AG04450 (cell line): ENCODE data around the gene GPR37. TPM values are rescaled to one million over a fixed set of nuclear protein-coding genes. Genes with fewer than 3 reads are reported as not detected.

Experiments
- CTCF ChIA-PET: fragments of 300-600, 350-600 bp; formaldehyde crosslinking; extraction: SDS; loops from one replicate; lab custom pipeline; 2022; ENCODE audit warnings: antibody characterized with exemption, inconsistent platforms; lab: Charles Lee
- POLR2A ChIA-PET: fragments of 350-600 bp; formaldehyde crosslinking; extraction: SDS; loops from one replicate; lab custom pipeline; 2021; ENCODE audit warnings: antibody characterized with exemption, inconsistent platforms; lab: Yijun Ruan, JAX
- DNase-seq: peaks from one replicate; pipeline ENCODE4 v3.0.0-alpha.2; 2011; ENCODE audit warnings: low read depth, low spot score
- H3K27ac ChIP-seq: one replicate; pipeline ENCODE4 v1.5.1; 2012; ENCODE audit warnings: low read depth, low read length, control low read depth
- H3K27me3 ChIP-seq: one replicate; pipeline ENCODE4 v1.6.0; 2012; ENCODE audit warnings: low read length; ENCODE audit not compliant: control insufficient read depth, insufficient read depth
- H3K4me3 ChIP-seq: 2 replicates; pipeline ENCODE4 v1.5.1; 2011; ENCODE audit warnings: mild to moderate bottlenecking, low read depth, low read length, control low read depth
- H3K9me3 ChIP-seq: 2 replicates; pipeline ENCODE4 v1.5.1; 2012; ENCODE audit warnings: low read length; ENCODE audit not compliant: control insufficient read depth, insufficient read depth
- CTCF ChIP-seq: IDR thresholded peaks from 2 replicates; pipeline ENCODE4 v1.5.1; 2011; ENCODE audit warnings: low read depth, low read length, control low read depth, inconsistent platforms
- polyA plus RNA-seq: library from polyadenylated mRNA; depleted of rRNA; stranded (reverse); fragments of >200 nt; gene quantifications from 2 replicates; pipeline ENCODE4 v1.2.3, GENCODE V29; 2011

GPR37 gene
- polyA plus RNA-seq, 1 experiment, result 5.5 TPM

DNA sequence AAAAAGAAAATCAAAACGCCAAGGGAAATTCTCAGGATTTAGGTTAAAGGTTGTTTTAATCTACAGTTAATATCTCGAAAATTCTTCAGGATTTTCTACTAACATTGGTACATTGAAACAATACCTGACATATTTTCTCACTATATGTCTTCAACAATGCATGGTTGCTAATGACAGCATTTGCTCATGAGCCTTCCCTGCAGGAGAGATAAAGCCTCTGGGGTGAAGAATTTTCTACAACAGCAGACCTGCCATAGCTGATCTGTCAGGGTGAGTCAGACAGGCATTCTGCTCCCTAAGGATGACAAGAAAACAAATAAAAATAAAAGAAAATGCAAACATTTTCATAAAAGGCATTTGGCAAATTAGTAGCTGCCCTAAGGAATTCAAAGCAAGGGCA is 11.7 kb upstream of the GPR37 start:
- H3K27ac ChIP-seq, result no peak overlapping the region
- ChIA-PET CTCF (interaction anchor here (0.5 to 2.3 kb wide), 8 partner anchors 8 to 622 kb away, joined by 3 to 14 read pairs (median 6); partner anchors contain the start of gene GPR37), POLR2A (no interaction called here)
- no peaks in the 10 kb centered on the region for H3K27me3 ChIP-seq
- H3K9me3 ChIP-seq, result no peaks in the 10 kb centered on the region
- no peak overlapping the region for H3K4me3 ChIP-seq
- no peak for DNase-seq
- no peak for TF ChIP-seq CTCF

- POLR2A ChIA-PET, result no interaction called here
- Histone ChIP-seq H3K27ac (no peak overlapping the region), H3K4me3 (no peak overlapping the region), H3K27me3 (no peaks in the 10 kb centered on the region), H3K9me3 (no peaks in the 10 kb centered on the region)
- DNase-seq, result no peak
- CTCF ChIA-PET, result interaction anchor here (0.8 to 2.3 kb wide), 4 partner anchors 8 to 621 kb away, joined by 3 to 14 read pairs (median 8); partner anchors contain the start of gene GPR37
- no peak for TF ChIP-seq CTCF
These were observed 10.6 kb upstream of the GPR37 start for GRCh38 chr7:124776153-124776552.

GRCh38 chr7:124775422-124775821 is 9.8 kb upstream of the GPR37 start:
- H3K9me3 ChIP-seq, result no peaks in the 10 kb centered on the region
- no peaks in the 10 kb centered on the region for H3K27me3 ChIP-seq
- H3K27ac ChIP-seq, result no peak overlapping the region
- POLR2A ChIA-PET, result no interaction called here
- H3K4me3 ChIP-seq, result no peak overlapping the region
- CTCF ChIA-PET, result interaction anchor here (1.0 kb wide), 1 partner anchor 10 kb away, joined by 4 read pairs; no protein-coding TSS in a partner anchor
- no peak for TF ChIP-seq CTCF
- no peak for DNase-seq

- CTCF ChIA-PET, result interaction anchor here (1.1 kb wide), 1 partner anchor 11 kb away, joined by 6 read pairs; no protein-coding TSS in a partner anchor
- POLR2A ChIA-PET, result no interaction called here
- Histone ChIP-seq H3K27ac (no peak overlapping the region), H3K27me3 (no peaks in the 10 kb centered on the region), H3K9me3 (no peaks in the 10 kb centered on the region), H3K4me3 (no peak overlapping the region)
- DNase-seq, result no peak
- no peak for TF ChIP-seq CTCF
These were observed 8.3 kb upstream of the GPR37 start for GRCh38 chr7:124773938-124774337.

GRCh38 chr7:124773339-124773738 is 7.7 kb upstream of the GPR37 start:
- Histone ChIP-seq H3K27me3 (no peaks in the 10 kb centered on the region), H3K9me3 (no peaks in the 10 kb centered on the region), H3K4me3 (no peak overlapping the region), H3K27ac (no peak overlapping the region)
- DNase-seq, result no peak
- ChIA-PET CTCF (interaction anchor here (1.1 kb wide), 1 partner anchor 12 kb away, joined by 6 read pairs; no protein-coding TSS in a partner anchor), POLR2A (no interaction called here)
- TF ChIP-seq CTCF, result no peak
